GM18507 (cell line): ENCODE measurements around the gene SPIC.

Source experiments
- DNase-seq: peaks from one replicate; pipeline ENCODE4 v3.0.0; 2011; ENCODE audit warnings: low read depth; ENCODE audit not compliant: insufficient read length; ENCODE audit errors: extremely low spot score
- FAIRE-seq: peaks from 2 replicates; lab custom pipeline; 2011; peaks lifted over from hg19 to GRCh38; lab: Jason Lieb, UNC

SPIC gene

GRCh38 chr12:101501410-101501995, 26.4 kb downstream of the SPIC start:
- no peak for DNase-seq
- no peak for FAIRE-seq

GRCh38 chr12:101521136-101521535, 46.0 kb downstream of the SPIC start:
- FAIRE-seq (no peak), DNase-seq (no peak)

DNA sequence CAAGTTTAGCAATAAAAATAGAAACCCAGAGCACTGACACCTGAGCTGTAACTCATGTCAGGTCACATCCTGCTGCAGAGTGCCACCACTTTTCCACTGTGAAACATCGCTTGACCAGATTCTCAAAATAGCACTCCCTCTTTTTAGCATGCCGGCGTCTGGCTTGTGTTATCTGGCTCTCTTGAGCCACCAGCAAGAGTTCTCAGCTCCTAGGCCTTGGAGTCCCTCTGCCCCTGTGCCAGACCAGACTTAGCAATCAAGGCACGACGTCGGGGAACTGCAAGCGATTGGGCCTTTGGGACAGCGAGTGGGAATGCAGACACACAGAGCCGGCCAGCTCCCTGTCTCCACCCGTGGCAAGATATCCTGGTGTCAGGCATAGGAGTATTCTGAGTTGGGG, 52.5 kb downstream of the SPIC start:
- FAIRE-seq, result no peak
- DNase-seq, result no peak

DNA sequence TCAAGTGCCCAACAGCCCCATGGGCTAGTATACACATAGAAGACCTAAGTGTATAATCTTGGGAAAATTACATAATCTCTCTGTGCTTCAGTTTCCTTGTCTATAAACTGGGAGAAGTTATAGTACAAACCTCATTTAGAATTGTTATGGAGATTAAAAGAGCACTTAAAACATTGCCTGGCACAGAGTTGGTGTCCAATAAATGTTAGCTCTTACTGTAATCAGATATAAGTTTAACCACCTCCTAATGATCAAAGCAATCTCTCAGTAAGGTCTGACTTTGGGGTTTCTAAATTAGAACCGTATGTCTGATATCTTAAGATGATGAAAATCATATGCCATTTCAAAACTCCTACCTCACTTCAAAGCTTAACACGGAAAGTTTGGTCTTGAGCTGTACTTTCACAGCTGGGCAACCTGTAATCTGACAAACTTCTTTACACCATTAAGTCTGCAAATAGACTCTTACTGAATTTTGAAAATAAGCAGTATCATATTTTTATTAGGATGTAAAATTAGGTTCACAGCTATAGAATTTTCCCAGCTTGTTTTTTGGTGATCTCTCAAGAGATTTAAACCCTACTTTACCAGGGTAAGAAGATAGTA, 61.0 kb downstream of the SPIC start:
- no peak for DNase-seq
- FAIRE-seq, result no peak
